Activated T-helper 1 cell treated with Interleukin-2 at 50 U/mL for 16 hours (primary cell): ENCODE measurements around the gene ULK2.
"Not testable (repeated sequence)": the region's sequence is repeated elsewhere in the genome, so short reads cannot be mapped to it uniquely, and the experiment has no call there.

ENCODE experiments used
- DNase-seq: peaks from one replicate; pipeline ENCODE4 v3.0.0-alpha.2; 2020; ENCODE audit warnings: low read depth

The ULK2 gene

DNA sequence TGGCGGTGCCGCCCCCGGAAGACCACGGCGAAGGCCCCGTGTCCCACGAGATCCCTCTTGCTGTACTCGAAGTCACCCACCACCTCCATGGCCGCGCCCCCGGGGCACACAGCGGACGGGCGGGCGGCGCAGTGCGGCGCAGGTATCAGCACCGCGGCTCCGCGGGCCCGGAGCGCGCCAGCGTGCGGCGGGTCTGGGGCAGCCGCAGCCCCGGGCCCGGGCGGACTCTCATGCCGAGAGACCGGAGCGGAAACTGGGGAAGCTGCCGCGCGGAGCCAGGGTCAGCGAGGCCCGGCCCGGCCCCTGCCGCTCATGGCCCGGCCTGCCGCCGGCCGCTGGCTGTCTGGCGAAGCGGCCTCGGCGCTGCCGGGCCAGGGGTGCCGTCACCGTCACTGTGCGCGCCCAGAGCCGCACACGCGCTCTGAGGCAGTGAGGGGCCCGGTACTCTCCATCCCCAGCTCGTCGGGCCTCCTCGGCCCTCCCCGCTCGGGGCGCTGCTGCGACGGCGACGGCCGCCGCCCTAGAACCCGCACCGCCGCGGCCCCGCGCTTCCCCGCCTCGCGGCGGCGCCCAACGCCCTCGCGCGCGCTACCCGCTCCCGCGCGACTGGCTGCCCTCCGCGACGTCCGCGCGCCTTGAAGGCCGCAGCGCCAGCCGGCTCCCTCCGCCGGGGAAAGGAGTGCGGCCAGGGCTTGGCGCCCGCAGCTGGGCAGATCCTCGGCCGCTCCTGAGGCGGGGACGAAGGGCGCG, at the start of gene ULK2:
TSS of gene ULK2 (minus strand) at position 608 of the 750 bp plus-strand sequence. CDS start at position 89, 519 bp downstream.
- peak; percentile 30 for DNase-seq

DNA sequence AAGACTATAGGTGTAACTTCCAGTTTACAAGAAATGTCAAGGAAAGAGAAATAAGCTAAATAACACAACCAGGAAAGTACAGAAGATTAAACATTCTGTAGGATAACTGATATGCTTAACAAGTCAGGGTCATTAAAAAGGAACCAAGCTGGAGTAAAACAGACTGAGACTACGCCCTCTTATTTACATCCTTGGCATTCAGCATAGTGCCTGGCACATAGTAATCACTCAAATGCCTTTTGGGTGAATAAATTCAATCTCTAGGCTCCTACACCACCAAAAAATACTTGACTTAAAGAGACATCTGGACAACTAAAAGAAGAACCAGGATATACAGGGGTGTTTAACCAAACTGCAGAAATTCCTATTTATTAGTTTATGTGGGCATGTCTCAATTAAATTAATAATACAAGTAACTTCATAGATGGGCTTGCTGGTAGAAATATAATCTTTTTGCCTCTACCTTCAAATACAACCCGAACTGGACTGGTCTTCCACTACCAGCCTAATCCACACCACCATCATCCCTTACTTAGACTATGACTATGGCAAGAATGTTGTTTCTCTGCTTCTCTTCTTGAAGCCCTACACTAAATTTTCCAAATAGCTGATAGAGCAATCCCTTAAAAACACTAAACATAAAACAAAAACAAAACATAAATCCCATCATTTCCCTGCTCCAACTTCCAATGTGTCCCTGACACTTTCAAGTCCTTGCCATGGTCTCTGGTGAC, 47.7 kb upstream of the ULK2 start:
- no peak for DNase-seq

DNA sequence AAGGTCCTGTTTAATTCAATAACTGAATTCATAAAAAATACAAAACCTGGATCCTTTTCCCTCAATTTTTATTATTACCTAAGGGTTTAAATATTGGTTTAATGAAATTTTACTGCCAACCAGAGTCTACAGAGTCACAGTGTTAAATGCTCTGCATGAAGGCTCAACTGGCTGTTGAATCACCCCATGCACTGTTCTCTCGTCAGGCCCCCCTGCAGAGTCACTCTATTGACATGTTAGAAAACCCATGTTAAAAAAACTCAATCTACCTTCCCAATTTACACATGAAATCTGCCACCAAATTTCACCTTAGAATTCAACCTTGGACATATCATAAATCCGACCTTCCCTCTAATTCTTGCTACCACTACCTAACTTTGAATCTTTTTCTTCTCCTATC, 43.3 kb upstream of the ULK2 start:
- no peak for DNase-seq

GRCh38 chr17:19909139-19909538, 41.4 kb upstream of the ULK2 start:
- DNase-seq: no peak

- no peak for DNase-seq
Observed at GRCh38 chr17:19905502-19905901, 37.8 kb upstream of the ULK2 start.

DNA sequence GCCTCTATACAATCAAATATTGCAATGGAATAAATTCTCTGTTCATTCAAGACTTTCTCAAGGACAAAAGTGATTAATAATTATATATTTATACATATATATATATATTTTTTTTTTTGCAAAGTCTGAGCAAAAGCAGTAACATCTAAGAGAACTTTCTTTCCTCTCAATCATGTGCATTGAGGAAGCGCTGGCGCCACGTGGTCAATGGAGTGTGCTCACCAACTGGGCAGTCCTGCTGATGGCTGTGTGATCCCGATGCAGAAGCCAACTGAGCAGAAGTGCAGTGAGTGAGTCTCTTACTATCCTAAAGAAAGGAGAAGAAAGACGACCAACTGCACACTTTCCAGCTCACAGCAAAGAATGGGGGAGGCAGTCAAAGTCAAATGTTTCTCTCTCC, 37.2 kb upstream of the ULK2 start:
- DNase-seq: no peak

DNA sequence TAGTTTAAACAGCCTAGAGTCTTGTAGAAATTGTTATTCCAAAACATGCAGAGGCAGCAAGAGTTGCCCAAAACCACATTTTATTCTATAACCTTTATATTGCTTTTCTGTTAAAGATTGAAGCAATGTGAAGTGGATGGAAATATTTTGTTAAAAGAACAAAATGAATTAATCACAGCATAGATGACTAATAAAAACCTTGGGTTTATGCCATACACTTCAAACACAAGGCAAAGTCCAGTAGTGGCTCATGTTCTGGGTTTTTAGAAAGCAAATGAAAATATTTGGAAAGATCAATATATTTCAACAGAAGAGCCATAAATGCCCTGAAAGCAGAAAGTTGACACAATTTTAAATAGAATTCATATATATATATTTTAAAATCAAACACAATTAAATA, 36.7 kb upstream of the ULK2 start:
- DNase-seq: no peak

GRCh38 chr17:19900809-19901208, 33.1 kb upstream of the ULK2 start:
- no peak for DNase-seq

DNA sequence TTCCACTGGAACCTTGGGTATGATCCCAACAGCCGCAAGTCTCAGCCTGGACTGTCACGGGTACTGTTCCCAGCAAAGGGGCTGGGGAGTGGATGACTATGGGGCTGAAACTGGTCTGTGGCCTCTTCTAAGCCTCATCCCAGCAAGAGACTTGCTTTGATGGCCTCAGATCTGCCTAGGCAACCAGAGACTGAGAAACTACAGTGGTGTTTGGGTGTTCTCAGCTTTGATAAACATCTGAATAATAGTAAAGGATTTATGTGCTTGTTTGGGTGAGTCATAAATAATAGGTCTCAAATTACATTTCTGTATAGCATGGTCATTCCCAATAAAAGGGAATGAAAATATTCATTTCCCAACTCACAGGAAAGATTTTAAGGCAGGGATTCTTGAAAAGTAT, 30.2 kb upstream of the ULK2 start:
- DNase-seq: no peak

GRCh38 chr17:19897090-19897837, 29.5 kb upstream of the ULK2 start:
- DNase-seq: no peak

GRCh38 chr17:19896679-19897078, 28.9 kb upstream of the ULK2 start:
- DNase-seq: no peak

- DNase-seq: not testable (repeated sequence)
Observed at GRCh38 chr17:19890554-19890953, 22.8 kb upstream of the ULK2 start.

DNA sequence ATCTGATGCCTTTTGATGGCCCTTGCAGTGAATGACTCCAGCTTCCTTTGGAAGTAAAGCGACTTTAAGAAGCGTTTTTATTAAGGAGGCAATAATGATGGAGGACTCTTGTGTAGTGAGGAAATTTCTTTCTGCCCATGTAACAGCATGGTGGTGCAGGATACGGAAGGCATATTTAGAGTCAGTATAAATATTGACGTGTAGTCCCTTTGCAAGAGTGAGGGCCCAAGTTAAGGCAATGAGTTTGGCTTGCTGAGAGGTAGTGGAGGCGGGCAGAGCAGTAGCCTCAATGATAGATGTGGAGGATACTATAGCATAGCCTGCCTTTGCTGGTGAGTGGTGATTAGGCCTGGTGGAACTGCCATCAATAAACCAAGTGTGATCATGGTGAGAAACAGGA, 22.3 kb upstream of the ULK2 start:
- DNase-seq: not testable (repeated sequence)

GRCh38 chr17:19886116-19886515, 18.4 kb upstream of the ULK2 start:
- no peak for DNase-seq

GRCh38 chr17:19883537-19884215, 15.9 kb upstream of the ULK2 start:
- no peak for DNase-seq

GRCh38 chr17:19880393-19880792, 12.7 kb upstream of the ULK2 start:
- no peak for DNase-seq

DNA sequence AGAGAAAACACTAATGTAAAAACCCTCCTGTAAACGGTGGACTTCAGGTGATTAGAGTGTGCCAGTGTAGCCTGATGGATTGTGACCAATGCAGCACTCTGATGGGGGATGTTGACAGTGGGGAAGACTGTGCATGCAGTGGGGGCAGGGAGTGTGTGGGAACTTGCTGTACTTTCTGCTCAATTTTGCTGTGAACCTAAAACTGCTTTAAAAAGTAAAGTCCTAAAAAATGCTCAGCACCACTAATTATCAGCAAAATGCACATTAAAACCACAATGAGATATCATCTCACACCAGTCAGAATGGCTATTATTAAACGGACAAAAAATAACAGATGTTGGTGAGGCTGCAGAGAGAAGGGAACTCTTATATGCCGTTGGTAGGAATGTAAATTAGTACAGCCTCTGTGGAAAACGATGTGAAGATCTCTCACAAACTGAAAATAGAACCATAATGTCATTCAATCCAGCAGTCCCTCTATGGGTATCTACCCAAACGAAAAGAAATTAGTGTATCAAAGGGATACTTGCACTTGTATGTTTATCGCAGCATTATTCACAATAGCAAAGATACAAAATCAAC, 9.7 kb upstream of the ULK2 start:
- DNase-seq: no peak

GRCh38 chr17:19876529-19877161, 8.9 kb upstream of the ULK2 start:
- peak; percentile 36 for DNase-seq

DNA sequence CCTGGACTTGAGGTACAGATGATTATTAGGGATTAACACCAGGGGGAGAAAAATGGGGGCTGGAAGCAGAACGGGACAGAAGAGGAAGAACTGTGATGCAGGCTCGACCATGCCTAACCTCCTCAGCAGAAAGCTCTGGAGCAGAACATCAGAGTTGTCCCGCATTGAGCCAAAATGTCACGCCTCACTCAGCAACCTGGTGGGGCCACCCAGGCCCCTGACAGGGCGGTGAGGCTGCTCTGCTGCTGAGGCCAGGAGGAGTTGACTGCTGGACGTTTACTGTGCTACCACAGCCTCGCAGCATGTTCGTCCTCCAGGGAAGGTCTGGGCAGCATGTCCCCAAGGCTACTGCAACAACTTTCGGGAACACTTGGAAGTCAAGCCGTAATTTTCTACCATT, 6.5 kb upstream of the ULK2 start:
- no peak for DNase-seq

DNA sequence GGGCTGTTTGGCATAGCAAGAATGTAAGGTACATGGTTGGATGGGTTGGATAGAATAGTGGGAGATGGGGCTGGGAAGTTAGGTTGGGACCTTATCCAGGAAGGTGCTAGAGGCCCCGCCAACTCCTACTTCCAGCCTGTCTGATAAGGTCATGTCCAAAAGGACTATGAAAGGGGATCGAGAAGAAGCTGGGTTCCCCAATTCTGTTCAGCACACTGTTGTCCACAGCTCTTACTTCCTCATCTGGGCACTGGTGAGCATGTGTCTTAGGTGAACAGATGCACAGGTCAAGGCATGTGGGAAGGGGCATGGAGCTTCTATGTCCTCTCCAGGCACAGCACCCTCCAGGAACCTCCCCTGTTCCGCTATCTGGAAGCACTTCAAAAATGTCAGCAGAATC, 5.6 kb upstream of the ULK2 start:
- no peak for DNase-seq

DNA sequence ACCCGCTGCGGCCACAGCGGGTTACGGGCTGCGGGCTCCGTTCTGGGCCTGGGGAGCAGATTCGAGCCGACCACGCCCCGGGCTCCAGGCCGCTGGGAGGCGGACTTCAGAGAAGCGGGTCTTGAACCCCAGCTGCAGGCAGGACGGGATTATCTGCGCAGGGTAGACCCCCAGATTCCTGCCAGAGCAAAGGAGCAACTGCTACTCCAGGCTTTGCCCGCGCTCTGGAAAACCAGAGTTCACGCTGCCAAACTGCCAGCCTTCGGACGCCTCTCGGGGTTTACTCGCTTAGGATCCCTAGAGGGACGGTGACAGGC, 301 bp upstream of the ULK2 start:
- DNase-seq: no peak

DNA sequence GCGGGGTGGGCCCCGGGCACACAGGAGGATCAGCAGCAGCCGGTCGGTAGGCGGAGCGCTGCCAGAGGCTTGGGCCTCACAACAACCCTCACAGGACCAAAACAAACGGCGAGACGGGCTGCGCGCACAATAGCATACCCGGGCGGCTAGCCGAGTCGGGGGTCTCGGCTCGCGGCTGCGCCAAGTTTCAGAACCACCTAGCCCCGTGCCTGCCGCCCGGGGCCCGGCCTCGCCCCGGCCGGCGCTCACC, 732 bp downstream of the ULK2 start:
- DNase-seq: peak; percentile 33
